RWPE1 (cell line): ENCODE measurements around the gene DLG3.
A peak's percentile ranks its signal among the peaks of the same experiment; 100 is the strongest.
"Not testable (repeated sequence)": the region's sequence is repeated elsewhere in the genome, so short reads cannot be mapped to it uniquely, and the experiment has no call there.

ENCODE experiments used
- CTCF ChIA-PET: fragments of 350-600 bp; sonication (Branson Sonifier 250); formaldehyde crosslinking; extraction: SDS; loops from one replicate; lab custom pipeline; 2021; lab: Yijun Ruan, JAX
- POLR2A ChIA-PET: fragments of 400-600 bp; formaldehyde crosslinking; extraction: SDS; loops from one replicate; lab custom pipeline; 2020; ENCODE audit warnings: antibody characterized with exemption; ENCODE audit not compliant: low non-redundant PET; lab: Yijun Ruan, JAX
- DNase-seq: peaks from one replicate; pipeline ENCODE4 v3.0.0; 2012; ENCODE audit warnings: low spot score
- H3K27ac ChIP-seq: fragments of 450-650 bp; 2 replicates; pipeline ENCODE4 v1.5.1; 2017
- TF ChIP-seq, protein P1 (sequence below): fragments of 450-650 bp; conservative IDR thresholded peaks from 2 replicates; pipeline ENCODE4 v1.5.1; 2017; ENCODE audit warnings: low read depth, mild to moderate bottlenecking

Gene DLG3

GRCh38 chrX:70444326-70444945 is at the start of gene DLG3:
Gene DLG3 (plus strand): TSS chrX:70444835. CDS start chrX:70445202, 367 bp downstream.
- ChIA-PET POLR2A (interaction anchor here (0.6 kb wide), 1 partner anchor 738 kb away, joined by 4 read pairs; no protein-coding TSS in a partner anchor), CTCF (interaction anchor here (0.7 kb wide), 1 partner anchor 101 kb away, joined by 4 read pairs; no protein-coding TSS in a partner anchor)
- DNase-seq, result no peak
- H3K27ac ChIP-seq, result no peak within 1 kb of the TSS
- TF ChIP-seq, protein P1, sequence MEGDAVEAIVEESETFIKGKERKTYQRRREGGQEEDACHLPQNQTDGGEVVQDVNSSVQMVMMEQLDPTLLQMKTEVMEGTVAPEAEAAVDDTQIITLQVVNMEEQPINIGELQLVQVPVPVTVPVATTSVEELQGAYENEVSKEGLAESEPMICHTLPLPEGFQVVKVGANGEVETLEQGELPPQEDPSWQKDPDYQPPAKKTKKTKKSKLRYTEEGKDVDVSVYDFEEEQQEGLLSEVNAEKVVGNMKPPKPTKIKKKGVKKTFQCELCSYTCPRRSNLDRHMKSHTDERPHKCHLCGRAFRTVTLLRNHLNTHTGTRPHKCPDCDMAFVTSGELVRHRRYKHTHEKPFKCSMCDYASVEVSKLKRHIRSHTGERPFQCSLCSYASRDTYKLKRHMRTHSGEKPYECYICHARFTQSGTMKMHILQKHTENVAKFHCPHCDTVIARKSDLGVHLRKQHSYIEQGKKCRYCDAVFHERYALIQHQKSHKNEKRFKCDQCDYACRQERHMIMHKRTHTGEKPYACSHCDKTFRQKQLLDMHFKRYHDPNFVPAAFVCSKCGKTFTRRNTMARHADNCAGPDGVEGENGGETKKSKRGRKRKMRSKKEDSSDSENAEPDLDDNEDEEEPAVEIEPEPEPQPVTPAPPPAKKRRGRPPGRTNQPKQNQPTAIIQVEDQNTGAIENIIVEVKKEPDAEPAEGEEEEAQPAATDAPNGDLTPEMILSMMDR, result no peak

DNA sequence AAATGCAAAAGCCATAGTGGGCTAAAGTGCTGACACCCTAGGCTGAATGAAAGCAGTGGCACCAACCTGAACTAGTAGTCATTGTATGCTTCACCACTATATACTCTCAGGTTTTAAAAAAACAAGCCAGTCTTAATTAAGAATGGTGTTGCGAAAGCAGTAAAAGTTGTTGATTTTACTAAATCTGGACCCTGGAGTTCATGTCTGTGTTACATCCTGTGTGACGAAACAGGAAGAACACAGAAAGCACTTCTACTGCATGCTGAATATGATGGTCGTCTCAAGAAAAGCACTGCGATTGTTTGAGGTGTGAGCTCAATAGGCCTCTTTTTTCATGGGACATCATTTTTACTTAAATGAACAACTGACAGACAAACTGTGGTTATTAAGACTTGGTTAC is 45.7 kb upstream of the DLG3 start:
- TF ChIP-seq, protein P1, result no peak
- POLR2A ChIA-PET, result no interaction called here
- H3K27ac ChIP-seq, result no peak overlapping the region
- no peak for DNase-seq
- CTCF ChIA-PET, result no interaction called here

DNA sequence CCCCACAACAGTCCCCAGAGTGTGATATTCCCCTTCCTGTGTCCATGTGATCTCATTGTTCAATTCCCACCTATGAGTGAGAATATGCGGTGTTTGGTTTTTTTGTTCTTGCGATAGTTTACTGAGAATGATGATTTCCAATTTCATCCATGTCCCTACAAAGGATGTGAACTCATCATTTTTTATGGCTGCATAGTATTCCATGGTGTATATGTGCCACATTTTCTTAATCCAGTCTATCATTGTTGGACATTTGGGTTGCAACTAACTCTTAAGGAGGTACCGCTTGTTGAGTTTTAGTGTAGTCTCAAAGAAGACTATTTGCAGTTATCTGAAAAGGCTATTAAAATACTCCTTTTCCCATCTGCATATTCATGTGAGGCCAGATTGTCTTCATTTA is 44.5 kb upstream of the DLG3 start:
- POLR2A ChIA-PET, CTCF ChIA-PET, H3K27ac ChIP-seq, DNase-seq: not testable (repeated sequence)

GRCh38 chrX:70402721-70403120 is 41.9 kb upstream of the DLG3 start:
- DNase-seq, result peak; percentile 15
- H3K27ac ChIP-seq, result no peak overlapping the region
- TF ChIP-seq, protein P1, result no peak
- ChIA-PET CTCF (interaction anchor here (0.8 to 1.2 kb wide), 2 partner anchors 17 to 1533 kb away, joined by 3 read pairs; no protein-coding TSS in a partner anchor), POLR2A (no interaction called here)

GRCh38 chrX:70405003-70405402 is 39.6 kb upstream of the DLG3 start:
- CTCF ChIA-PET, result no interaction called here
- no peak for DNase-seq
- no peak overlapping the region for H3K27ac ChIP-seq
- TF ChIP-seq, protein P1, result no peak
- POLR2A ChIA-PET, result no interaction called here

GRCh38 chrX:70410921-70411320 is 33.7 kb upstream of the DLG3 start:
- DNase-seq, result no peak
- ChIA-PET CTCF (no interaction called here), POLR2A (no interaction called here)
- TF ChIP-seq, protein P1, result no peak
- H3K27ac ChIP-seq, result no peak overlapping the region

GRCh38 chrX:70411475-70411874 is 33.2 kb upstream of the DLG3 start:
- H3K27ac ChIP-seq, result no peak overlapping the region
- ChIA-PET POLR2A (no interaction called here), CTCF (no interaction called here)
- DNase-seq, result no peak
- TF ChIP-seq, protein P1, result no peak
